CD14-positive monocyte (primary cell): ENCODE data around the gene PTCH2. TPM values are rescaled to one million over a fixed set of nuclear protein-coding genes. Genes with fewer than 3 reads are reported as not detected.

Source experiments
- DNase-seq, 3 donors: peaks; one replicate each; pipeline ENCODE4 v3.0.0-alpha.2; 2011 to 2022
- H2AFZ ChIP-seq: 2 replicates; pipeline ENCODE4 v1.6.0; 2012; ENCODE audit warnings: mild to moderate bottlenecking, low read depth, low read length, inconsistent platforms; ENCODE audit not compliant: insufficient read depth, poor library complexity, severe bottlenecking
- H3K27ac ChIP-seq, 2 donors: 1 replicate in 1 of 2; 2 replicates in 1 of 2; pipeline ENCODE4 v1.5.1; 2012 to 2013; ENCODE audit warnings: low read length in 2 of 2, control low read depth in 1 of 2, inconsistent platforms in 1 of 2, low read depth in 1 of 2, mild to moderate bottlenecking in 1 of 2
- H3K27me3 ChIP-seq, 2 donors: one replicate each; pipeline versions ENCODE4 v1.6.0 to v1.6.1; 2011 to 2013; ENCODE audit warnings: low read length in 2 of 2; ENCODE audit not compliant: control insufficient read depth in 2 of 2, insufficient read depth in 2 of 2
- H3K36me3 ChIP-seq, 2 donors: replicated peaks in 1 of 2; 1 replicate in 1 of 2; 2 replicates in 1 of 2; pipeline versions ENCODE4 v1.5.1 to v1.6.1; 2012 to 2013; ENCODE audit warnings: low read length in 2 of 2, control low read depth in 1 of 2, inconsistent platforms in 1 of 2, mild to moderate bottlenecking in 1 of 2; ENCODE audit not compliant: insufficient read depth in 2 of 2, control insufficient read depth in 1 of 2
- H3K4me1 ChIP-seq, 2 donors: 1 replicate in 1 of 2; 2 replicates in 1 of 2; pipeline versions ENCODE4 v1.5.1 to v1.6.1; 2012 to 2013; ENCODE audit warnings: low read length in 2 of 2, control low read depth in 1 of 2, inconsistent platforms in 1 of 2, mild to moderate bottlenecking in 1 of 2, moderate library complexity in 1 of 2; ENCODE audit not compliant: insufficient read depth in 2 of 2, control insufficient read depth in 1 of 2
- H3K4me2 ChIP-seq: replicated peaks from 2 replicates; pipeline ENCODE3; 2012; ENCODE audit warnings: low read length, moderate library complexity, mild to moderate bottlenecking; ENCODE audit not compliant: poor library complexity, severe bottlenecking; ENCODE audit errors: extremely low read depth
- H3K4me3 ChIP-seq, 3 experiments: fragments of 200-600 bp in 1 of 3; sonication (generic) in 1 of 3; replicated peaks in 1 of 3; 1 replicate in 2 of 3; 2 replicates in 1 of 3; pipeline ENCODE4 v1.5.1; 2011 to 2013; ENCODE audit warnings: low read length in 3 of 3, mild to moderate bottlenecking in 3 of 3, control low read depth in 2 of 3, low read depth in 2 of 3, inconsistent platforms in 1 of 3, moderate library complexity in 1 of 3
- H3K79me2 ChIP-seq: 2 replicates; pipeline ENCODE4 v1.6.0; 2012; ENCODE audit warnings: mild to moderate bottlenecking, control low read depth, inconsistent platforms, low read length, moderate library complexity; ENCODE audit not compliant: insufficient read depth
- H3K9ac ChIP-seq: 2 replicates; pipeline ENCODE4 v1.6.0; 2017; ENCODE audit warnings: low read length, mild to moderate bottlenecking; ENCODE audit not compliant: insufficient read depth, poor library complexity, severe bottlenecking
- H3K9me3 ChIP-seq, 2 donors: replicated peaks in 1 of 2; 1 replicate in 1 of 2; 2 replicates in 1 of 2; pipeline versions ENCODE4 v1.5.1 to v1.6.1; 2012 to 2013; ENCODE audit warnings: low read length in 2 of 2, control low read depth in 1 of 2; ENCODE audit not compliant: control insufficient read depth in 1 of 2, insufficient read depth in 1 of 2
- H4K20me1 ChIP-seq: 2 replicates; pipeline ENCODE4 v1.6.0; 2012; ENCODE audit warnings: mild to moderate bottlenecking, low read length, control low read depth, moderate library complexity; ENCODE audit not compliant: insufficient read depth
- H3K27ac Mint-ChIP-seq, 7 donors: one replicate each; pipeline ENCODE4 v1.8.0; 2020; ENCODE audit warnings: mild to moderate bottlenecking in 7 of 7, mixed read lengths in 7 of 7, moderate library complexity in 6 of 7, inconsistent platforms in 2 of 7
- H3K27me3 Mint-ChIP-seq, 3 donors: one replicate each; pipeline ENCODE4 v1.8.0; 2021 to 2022; ENCODE audit warnings: low read depth in 3 of 3, mild to moderate bottlenecking in 3 of 3, mixed read lengths in 3 of 3, moderate library complexity in 3 of 3, inconsistent platforms in 1 of 3
- H3K36me3 Mint-ChIP-seq, 2 donors: one replicate each; pipeline ENCODE4 v1.8.0; 2020; ENCODE audit warnings: mixed read lengths in 2 of 2, inconsistent platforms in 1 of 2, mild to moderate bottlenecking in 1 of 2
- H3K4me1 Mint-ChIP-seq: one replicate; pipeline ENCODE4 v1.8.0; 2020; ENCODE audit warnings: mild to moderate bottlenecking, mixed read lengths
- H3K4me3 Mint-ChIP-seq, 2 donors: one replicate each; pipeline ENCODE4 v1.8.0; 2020; ENCODE audit warnings: mild to moderate bottlenecking in 2 of 2, mixed read lengths in 2 of 2, moderate library complexity in 1 of 2
- H3K9me3 Mint-ChIP-seq, 7 donors: one replicate each; pipeline ENCODE4 v1.8.0; 2020 to 2022; ENCODE audit warnings: mixed read lengths in 7 of 7, mild to moderate bottlenecking in 6 of 7, moderate library complexity in 6 of 7, inconsistent platforms in 2 of 7
- WGBS: methylation state at CpG from one replicate; pipeline ENCODE4 v1.1.5; 2013; ENCODE audit warnings: missing lambda C conversion rate; ENCODE audit not compliant: insufficient coverage; 5-methylcytosine and 5-hydroxymethylcytosine counted together
- intact Hi-C, 2 donors: fragments of 100-400 bp; cut with micrococcal nuclease; formaldehyde crosslinking; loops; one replicate each; pipeline versions ENCODE4 v1.15.0 to v1.15.1; 2023
- polyA plus RNA-seq, 3 donors: library from polyadenylated mRNA; depleted of rRNA in 1 of 3; unstranded in 2 of 3; stranded (reverse) in 1 of 3; fragments of 300-500 nt in 2 of 3; fragments of >200 nt in 1 of 3; fragmentation: Illumina TruSeq in 2 of 3; gene quantifications; 1 replicate in 2 of 3; 2 replicates in 1 of 3; pipeline ENCODE4 v1.2.3, GENCODE V29; 2012 to 2021
- TF ChIP-seq, protein P1 (sequence below): fragments of 200-600 bp; IDR thresholded peaks from one replicate; pipeline ENCODE4 v1.8.0; 2022; ENCODE audit warnings: antibody characterized with exemption, mild to moderate bottlenecking

The PTCH2 gene
- polyA plus RNA-seq, 3 donors: 0.18 to 0.71 (median 0.22) TPM

DNA sequence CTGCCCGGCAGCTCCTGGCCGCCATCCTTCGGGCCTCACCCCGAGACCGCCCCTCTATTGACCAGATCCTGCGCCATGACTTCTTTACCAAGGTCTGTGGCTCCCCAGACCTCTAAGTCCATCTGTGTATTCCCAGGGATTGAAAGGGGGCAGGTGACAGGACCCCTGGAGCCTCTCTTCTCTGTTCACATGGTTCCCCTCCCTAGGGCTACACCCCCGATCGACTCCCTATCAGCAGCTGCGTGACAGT, 40.1 kb downstream of the PTCH2 start:
- H3K27me3 Mint-ChIP-seq: peaks cover 1 to 9% (median 5%) of the 10 kb centered on the region in 3 donors
- peaks cover 50 to 53% of the 10 kb centered on the region in 2 donors for H3K36me3 Mint-ChIP-seq
- WGBS: 93% methylated on average over 3 of the region's 9 CpGs
- TF ChIP-seq, protein P1, sequence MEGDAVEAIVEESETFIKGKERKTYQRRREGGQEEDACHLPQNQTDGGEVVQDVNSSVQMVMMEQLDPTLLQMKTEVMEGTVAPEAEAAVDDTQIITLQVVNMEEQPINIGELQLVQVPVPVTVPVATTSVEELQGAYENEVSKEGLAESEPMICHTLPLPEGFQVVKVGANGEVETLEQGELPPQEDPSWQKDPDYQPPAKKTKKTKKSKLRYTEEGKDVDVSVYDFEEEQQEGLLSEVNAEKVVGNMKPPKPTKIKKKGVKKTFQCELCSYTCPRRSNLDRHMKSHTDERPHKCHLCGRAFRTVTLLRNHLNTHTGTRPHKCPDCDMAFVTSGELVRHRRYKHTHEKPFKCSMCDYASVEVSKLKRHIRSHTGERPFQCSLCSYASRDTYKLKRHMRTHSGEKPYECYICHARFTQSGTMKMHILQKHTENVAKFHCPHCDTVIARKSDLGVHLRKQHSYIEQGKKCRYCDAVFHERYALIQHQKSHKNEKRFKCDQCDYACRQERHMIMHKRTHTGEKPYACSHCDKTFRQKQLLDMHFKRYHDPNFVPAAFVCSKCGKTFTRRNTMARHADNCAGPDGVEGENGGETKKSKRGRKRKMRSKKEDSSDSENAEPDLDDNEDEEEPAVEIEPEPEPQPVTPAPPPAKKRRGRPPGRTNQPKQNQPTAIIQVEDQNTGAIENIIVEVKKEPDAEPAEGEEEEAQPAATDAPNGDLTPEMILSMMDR: no peak
- peaks cover 19% of the 10 kb centered on the region for H3K79me2 ChIP-seq
- H2AFZ ChIP-seq: no peak overlapping the region
- H3K36me3 ChIP-seq: peaks cover 36 to 45% of the 10 kb centered on the region in 2 donors
- no peaks in the 10 kb centered on the region for H3K27me3 ChIP-seq
- peaks cover 0 to 1% (median 0%) of the 10 kb centered on the region in 7 donors for H3K9me3 Mint-ChIP-seq
- no peak overlapping the region for H3K9ac ChIP-seq
- H3K27ac ChIP-seq: no peak overlapping the region
- DNase-seq: no peak
- H3K4me3 Mint-ChIP-seq: peak overlapping the region; percentile 15 to 94
- H3K27ac Mint-ChIP-seq: peak overlapping the region in 4 of 7 donors; percentile 59 to 81 (median 72)
- peaks cover 35% of the 10 kb centered on the region for H4K20me1 ChIP-seq
- H3K4me3 ChIP-seq: peak overlapping the region in 1 of 3 experiments; percentile 99
- H3K4me2 ChIP-seq: peak overlapping the region; percentile 96
- H3K4me1 Mint-ChIP-seq: peaks cover 40% of the 10 kb centered on the region
- H3K9me3 ChIP-seq: no peaks in the 10 kb centered on the region
- peaks cover 54 to 64% of the 10 kb centered on the region in 2 donors for H3K4me1 ChIP-seq
- intact Hi-C loops: no loop called here

DNA sequence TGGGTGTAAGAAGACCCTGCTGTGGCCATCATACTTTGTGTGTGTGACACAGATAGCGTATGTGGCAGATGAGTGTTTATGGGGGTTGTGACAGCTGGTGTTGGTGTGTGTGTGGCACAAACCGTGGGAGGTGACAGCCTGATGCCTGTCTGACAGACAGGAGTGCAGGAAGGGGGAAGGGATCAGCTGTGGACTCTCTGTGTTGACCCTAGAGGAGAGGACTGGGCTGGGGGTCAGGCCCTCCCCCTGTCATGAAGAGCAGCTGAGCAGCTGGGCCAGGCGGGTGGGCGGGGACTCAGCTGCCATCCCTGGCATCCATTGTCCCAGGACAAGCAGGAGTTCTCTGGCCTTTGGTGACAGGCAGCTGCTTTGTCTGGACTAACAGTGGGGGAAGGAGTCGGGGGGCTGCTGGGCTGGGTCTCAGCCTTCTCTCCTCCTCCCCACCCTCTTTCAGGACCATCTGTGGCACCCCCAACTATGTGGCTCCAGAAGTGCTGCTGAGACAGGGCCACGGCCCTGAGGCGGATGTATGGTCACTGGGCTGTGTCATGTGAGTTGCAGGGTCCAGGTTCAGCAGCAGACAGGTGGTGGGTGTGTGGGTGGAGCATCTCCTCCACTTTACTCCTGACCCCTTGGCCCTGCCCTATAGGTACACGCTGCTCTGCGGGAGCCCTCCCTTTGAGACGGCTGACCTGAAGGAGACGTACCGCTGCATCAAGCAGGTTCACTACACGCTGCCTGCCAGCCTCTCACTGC, 40.6 kb downstream of the PTCH2 start:
- H4K20me1 ChIP-seq: peaks cover 35% of the 10 kb centered on the region
- H3K79me2 ChIP-seq: peaks cover 19% of the 10 kb centered on the region
- peak overlapping the region in 6 of 7 donors; percentile 61 to 98 (median 88) for H3K27ac Mint-ChIP-seq
- peaks cover 37% of the 10 kb centered on the region for H3K4me1 Mint-ChIP-seq
- H3K36me3 ChIP-seq: peaks cover 36 to 45% of the 10 kb centered on the region in 2 donors
- H3K36me3 Mint-ChIP-seq: peaks cover 50 to 53% of the 10 kb centered on the region in 2 donors
- peak overlapping the region in 1 of 2 donors; percentile 6 for H3K27ac ChIP-seq
- peaks cover 49 to 60% of the 10 kb centered on the region in 2 donors for H3K4me1 ChIP-seq
- H3K4me2 ChIP-seq: peak overlapping the region; percentile 96
- intact Hi-C loops: no loop called here
- peak in 1 of 3 donors; percentile 16 for DNase-seq
- H2AFZ ChIP-seq: no peak overlapping the region
- no peaks in the 10 kb centered on the region for H3K27me3 ChIP-seq
- H3K27me3 Mint-ChIP-seq: peaks cover 1 to 9% (median 5%) of the 10 kb centered on the region in 3 donors
- TF ChIP-seq, protein P1: no peak
- H3K9ac ChIP-seq: no peak overlapping the region
- H3K9me3 ChIP-seq: no peaks in the 10 kb centered on the region
- peaks cover 0 to 1% (median 0%) of the 10 kb centered on the region in 7 donors for H3K9me3 Mint-ChIP-seq
- peak overlapping the region; percentile 60 to 99 (median 76) for H3K4me3 ChIP-seq
- H3K4me3 Mint-ChIP-seq: peak overlapping the region; percentile 94 to 98
- 95% methylated on average over 10 of the region's 13 CpGs for WGBS
